HG03045 (cell line): Measurements from ENCODE around the gene SIGLECL1.

Experiments
- ATAC-seq: cut with Tn5 transposase; IDR thresholded peaks from one replicate; pipeline ENCODE4 v1.9.1; 2021; ENCODE audit warnings: mild to moderate bottlenecking, moderate library complexity; ENCODE audit not compliant: unreplicated experiment

Gene SIGLECL1

DNA sequence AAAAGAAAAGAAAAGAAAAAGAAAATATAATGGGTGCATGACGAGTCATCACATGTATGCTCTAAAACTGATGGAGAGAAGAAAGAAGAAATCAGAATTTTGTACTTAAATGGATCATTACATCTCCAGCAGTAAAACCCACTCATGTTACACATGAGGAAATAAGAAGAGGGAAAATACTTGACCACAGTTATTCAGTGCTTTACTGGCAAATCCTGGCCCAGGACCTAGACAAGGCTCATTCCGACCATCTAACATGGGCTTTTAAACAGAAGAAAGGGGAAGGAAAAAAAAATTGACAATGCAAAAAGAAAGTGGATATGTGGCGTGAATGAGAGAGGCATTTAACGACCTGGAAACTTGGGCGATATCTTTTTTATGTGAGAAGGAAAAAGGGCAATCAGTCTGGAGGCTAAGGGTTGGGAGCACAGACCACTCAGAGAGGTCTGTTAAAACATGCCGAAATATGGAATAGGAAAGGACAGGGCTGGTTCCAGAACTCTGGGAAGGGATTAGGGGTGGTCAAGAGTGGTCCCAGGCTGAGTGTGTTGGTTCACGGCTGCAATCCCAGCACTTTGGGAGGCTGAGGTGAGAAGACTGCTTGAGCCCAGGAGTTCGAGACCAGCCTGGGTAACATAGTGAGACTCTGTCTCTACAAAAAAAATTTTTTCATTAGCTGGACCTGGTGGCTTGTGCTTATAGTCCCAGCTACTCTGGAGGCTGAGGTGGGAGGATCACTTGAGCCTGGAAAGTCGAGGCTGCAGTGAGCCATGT is 1.6 kb downstream of the SIGLECL1 start:
- ATAC-seq: no peak

DNA sequence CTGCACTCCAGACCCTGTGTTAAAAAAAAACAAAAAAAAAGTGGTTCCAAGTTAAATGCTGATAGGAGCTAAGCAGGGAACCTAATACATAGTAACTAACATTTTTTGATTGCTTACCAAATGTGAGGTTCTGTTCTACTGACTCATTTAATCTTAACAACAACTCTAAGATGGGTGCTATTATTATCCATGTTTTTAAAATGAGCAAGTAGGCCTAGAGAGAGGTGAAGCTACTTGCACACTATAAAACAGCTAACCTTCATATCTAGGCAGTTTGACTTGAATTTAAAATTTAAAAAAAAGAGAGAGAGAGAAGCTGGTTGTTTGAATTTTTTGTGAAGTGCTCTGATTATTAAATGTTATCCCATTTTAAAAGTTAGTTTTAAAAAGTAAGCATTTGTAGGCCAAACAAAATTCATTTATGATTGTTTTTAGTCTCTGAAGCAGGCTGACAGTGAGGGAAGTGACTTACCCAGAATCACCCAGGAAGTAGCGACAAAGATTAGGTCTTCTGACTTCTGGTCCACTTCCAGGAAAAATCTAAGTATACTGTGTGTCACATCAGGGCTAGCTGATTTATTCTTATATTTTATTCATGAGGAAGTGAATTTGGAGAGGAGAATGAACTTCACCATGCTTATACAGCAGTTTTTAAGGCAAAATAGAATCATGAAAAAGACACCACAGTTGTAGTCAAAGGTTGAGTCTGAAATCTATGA is 2.4 kb downstream of the SIGLECL1 start:
- ATAC-seq: no peak

DNA sequence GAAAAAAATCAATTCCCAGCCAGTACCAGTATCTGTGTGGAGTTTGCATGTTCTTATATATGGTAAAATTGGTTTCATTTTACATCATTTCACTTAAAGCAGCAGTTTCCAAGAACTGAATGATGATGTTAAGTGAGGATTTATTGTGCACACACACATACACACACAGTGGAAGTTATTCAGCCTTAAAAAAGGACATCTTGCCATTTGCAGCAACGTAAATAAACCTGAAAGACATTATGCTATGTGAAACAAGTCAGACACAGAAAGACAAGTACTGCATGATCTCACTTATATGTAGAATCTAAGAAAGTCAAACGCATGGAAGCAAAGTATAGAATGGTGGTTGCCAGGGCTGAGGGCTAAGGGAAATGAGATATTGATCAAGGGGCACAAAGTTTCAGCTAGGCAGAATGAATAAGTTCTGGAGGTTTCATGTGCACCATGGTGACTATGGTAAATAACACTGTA is 5.3 kb downstream of the SIGLECL1 start:
- no peak for ATAC-seq

DNA sequence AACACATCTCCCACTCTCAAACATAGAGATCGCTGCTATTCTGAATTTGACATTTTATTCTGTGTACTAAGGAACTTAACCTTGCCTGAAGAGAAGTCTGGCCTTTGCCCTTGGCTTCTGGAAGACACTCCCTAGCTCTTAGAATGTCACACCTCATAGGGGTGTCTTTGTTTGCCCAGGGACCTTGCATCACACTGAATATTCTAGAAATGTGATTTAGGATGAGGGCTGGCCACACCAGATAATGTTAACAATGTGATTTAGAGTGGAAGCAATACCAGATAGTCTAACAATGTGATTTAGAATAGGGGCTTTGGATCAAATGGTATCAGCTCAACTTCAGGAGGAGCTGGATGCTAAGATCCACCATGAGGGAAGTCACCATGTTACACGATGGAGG is 6.6 kb downstream of the SIGLECL1 start:
- ATAC-seq: no peak

DNA sequence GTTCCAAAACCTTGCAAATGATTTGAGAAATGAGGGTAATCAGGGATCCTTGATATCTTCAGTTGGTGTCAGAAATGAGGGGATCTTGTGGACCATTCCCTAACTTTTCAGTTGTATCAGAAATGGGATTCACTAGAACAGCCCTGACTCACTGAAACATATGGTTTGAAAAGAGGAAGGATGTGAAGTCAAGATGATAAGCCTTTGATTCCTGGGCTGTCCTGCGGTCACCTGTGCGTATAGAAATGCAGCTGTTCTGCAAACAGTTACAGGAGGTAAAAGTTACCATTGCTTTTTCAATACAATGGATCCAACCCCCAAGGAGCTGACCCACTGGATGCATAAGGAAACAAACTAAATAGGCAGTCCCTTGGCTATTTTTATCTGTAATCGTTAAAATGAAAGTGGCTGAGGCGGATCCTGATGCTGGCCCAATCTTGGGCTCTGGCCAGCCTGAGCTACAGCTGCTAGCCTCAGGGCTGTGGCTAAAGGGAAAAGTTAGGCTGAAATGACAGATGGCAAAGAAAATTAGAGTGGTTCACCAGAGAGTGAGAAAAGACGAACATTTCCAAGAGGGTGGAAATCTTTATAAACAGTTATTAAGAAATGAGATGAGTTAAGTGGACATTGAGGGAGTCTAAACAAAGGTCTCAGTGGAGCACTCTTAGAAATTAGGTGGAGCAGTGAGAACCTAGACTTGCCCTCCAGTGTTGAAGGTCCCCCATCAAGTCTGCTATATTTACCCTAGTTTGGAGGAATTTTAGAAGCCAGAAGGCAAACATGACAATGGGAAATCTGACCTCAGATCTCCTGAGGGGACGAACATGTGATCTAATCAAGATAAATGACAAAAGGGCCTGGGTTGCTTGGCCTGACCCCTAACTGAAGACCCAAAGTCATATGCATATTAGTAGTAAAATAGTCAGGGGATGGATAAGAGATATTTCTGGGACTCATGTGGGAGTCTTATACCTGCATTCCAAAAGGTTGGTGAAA is 7.6 kb downstream of the SIGLECL1 start:
- ATAC-seq: no peak

DNA sequence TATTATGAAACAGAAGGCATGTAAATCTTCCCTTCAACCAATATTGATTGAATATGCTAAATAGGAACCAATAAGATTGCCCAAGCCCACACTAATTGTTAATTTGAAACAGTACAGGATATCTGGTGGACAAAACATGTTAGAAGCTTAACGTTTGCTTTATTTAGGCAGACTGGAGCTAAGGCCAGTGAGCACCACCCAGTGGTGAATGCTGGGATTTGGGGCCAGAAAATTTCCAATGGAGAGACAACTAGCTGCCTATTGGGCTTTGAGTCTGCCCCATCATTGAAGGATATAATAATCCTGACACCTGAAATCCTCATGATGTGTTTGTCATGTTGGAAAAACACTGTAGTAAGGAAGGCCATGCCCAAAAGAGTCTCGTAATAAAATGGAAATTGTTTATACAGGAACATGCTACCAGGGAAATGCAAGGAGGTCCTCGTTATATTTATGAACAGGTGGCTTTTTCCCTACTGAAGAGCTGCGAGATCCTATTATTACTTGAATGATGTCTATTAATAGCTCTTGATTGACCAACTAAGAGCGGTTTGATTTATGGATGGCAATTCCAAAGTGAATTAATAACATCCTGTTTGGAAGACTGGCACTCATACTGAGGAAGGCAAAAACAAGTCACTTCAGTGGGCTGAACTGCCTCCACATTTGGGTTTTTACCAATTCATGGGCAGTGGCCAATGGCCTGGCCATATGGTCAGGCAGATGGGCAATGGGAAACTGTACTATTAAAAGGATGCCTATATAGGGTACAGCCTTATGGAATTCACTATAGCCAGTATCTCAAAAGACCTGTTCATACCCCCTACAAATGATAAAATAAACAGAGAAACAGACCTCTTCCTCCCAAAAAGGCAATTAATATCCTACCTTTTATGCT is 8.7 kb downstream of the SIGLECL1 start:
- ATAC-seq: no peak

DNA sequence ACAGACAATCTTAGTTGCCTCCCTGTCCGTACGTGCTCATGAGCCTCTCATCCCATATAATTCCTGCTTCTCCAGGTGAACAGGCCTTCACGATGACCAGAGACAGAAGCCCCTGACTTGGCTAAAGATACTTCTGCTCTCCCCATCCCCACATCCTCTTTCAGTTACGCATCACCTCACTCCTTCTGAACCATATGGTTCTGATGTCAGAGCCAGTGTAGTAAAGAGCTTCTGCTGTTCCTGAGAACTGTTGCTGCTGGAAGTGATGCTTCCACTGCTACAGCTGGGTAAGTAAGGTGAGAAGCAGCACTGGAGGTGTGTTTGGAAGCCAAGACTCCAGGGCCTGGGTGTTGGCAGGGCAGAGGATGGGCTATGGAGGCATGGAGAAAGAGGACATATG is 12.9 kb downstream of the SIGLECL1 start:
- ATAC-seq: no peak

DNA sequence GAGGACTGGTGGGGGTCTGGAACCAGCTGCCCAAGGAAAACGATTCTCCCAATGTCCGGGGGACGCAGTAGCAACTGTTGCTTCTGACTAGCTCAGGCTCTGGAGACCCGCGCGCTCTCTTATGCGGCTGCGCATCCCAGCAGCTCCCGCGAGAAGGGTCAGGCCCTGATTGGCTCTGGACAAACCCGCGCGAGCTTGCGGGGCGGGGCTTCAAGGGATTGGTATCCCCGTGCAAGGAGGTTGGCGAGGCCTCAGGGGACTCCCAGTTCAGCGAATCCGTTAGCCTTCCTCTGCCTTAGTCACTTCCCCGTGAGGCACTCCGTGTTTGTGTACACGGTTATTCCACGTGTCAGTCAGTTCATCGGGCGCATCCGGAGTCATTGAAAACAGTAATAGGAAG is 20.2 kb downstream of the SIGLECL1 start:
- no peak for ATAC-seq

DNA sequence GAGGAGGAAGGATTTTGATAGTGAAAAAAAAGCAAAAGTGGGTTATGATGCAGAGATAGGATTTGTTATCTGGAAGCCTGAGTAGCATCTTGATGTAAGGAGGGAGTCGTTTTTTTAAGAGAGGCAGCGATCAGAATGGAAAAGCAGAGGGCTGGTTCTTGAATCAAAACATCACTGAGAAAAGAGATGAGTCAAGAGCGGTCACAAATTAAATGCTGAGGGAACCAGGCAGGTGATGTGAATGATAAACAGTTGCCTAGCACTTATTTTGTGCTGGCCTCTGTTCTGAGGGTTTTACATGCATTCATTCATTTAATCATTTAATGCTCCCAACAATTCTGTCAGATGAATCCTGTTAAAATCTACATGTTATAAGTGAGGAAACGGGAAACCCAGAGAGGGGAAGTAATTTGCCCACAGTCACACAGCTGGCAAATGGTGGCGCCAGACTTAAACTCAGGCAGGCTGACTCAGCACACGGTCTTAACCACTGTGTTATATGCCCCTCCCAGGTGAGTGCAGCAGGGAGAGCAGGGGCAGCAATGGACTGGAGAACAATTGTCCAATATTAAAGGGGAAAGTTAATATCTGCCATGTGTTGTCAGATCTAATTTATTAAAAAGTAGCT is 21.4 kb downstream of the SIGLECL1 start:
- ATAC-seq: no peak

DNA sequence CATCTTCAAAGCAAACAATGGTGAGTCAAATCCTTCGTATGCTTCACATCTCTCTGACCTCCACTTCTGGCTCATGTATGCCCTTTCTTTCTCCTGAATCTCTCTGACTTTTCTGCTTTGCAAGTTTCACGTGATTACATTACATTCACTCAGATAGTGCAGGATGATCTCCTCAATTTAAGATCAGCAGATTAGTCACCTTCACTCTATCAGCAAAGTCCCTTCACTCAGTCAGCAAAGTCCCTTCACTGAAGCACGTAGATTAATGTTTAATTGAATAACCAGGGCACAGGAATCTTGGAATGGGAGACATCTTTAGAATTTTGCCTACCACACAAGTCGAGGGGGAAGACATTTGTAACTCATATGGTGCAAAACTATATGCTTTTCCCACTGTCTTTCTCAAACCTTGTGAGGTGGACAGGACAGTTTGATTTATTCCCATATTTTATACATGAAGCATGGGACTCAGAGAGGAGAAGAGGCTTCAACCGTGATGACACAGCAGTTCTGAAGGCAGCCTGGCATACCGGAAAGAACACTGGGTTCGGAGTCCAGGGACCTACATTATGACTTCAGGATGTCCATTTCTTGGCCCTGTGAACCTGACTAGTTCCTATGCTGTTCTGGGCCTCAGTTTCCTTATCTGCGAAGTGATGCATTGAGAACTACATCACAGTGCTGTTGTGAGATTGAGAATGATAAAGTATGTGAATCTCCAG is 23.3 kb downstream of the SIGLECL1 start:
- ATAC-seq: no peak

DNA sequence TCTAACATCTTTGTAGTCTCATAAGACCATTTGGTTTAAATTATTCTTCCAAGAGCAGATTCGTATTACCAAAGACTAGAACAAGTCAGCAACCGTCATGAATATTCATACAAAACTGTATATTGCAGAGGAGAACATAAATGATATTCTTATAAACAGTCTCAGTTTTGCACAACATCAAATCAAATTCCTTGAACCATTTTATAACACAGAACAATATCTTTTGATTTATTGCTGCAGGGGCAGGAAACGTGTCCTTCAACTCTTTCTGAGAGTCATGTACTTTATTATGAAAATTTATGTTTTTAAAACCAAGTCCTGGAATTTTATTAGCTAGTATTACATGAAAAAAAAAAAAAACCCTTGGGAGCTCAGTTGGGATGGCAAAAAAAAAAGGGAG is 26.2 kb downstream of the SIGLECL1 start:
- ATAC-seq: no peak

DNA sequence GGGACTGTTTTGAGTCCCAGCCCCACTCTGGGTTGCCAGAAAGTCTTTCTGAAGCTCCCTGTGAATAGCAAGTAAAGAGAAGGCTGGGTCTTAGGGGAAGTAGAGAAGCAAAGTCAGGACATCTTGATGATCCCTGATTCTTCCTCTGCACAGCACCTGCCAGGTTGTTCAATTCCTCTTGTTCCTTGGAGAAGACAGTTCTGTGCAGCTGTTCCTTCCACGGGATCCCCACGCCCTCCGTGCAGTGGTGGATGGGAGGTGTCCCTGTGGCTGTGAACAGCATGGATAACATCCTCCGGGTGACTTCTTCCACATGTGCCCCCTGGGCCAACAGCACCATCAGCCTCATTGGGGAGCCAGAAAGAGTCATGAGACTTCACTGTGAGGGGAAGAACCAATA is 31.5 kb downstream of the SIGLECL1 start:
- no peak for ATAC-seq

DNA sequence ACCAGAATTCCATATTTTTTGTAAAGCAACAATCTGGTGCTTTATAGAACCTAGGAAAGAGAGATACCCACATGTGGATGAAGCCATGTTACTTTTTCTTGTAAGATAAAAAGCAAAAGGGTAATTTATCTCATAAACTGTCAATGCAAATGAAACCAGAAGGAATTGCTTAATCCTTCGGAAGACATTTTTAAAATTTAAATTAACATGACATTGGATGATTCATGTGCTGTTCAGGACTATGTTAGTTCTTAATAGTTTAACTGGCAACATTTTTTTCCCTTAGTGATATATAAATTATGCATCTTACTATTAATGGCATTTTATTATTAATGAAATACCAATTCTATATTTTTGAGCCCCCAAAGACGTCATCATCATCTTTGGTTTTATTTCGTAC is 34.8 kb downstream of the SIGLECL1 start:
- no peak for ATAC-seq

DNA sequence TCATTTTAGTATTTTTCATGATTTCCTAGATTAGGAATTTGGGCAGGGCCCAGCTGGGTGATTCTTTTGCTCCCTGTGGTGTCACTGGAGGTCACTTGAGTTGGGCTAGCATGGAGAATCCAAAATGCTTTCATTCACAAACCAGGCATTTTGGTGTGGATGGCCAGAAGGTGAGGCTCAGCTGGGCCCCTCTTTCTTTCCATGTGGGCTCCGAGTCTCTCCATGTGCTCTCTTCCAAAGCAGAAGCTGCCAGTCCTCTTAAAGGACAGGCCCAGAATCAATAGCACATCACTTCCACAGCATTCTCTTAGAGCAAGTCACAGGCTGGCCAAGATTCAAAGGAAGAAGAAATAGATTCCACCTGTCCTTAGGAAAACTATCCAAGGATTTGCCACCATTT is 38.8 kb downstream of the SIGLECL1 start:
- ATAC-seq: no peak

DNA sequence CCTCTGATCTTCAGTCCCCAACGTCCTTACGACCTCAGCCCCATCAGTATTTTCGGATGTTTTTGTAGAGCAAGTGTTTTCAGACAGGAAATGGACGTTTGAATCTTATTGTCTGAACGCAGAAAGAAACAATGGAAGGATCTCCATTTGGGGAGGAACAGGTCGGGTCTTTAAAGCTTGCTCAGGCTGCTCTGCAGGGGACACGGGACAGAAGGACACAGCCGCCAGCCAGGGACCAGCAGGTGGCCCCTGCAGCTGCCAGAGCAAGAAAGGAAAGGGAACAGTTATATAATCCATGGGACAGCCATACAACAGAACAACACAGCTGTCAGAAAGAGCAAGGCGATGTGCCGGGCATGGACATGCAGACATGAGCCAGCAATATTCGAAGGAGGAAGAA is 42.1 kb downstream of the SIGLECL1 start:
- ATAC-seq: no peak

DNA sequence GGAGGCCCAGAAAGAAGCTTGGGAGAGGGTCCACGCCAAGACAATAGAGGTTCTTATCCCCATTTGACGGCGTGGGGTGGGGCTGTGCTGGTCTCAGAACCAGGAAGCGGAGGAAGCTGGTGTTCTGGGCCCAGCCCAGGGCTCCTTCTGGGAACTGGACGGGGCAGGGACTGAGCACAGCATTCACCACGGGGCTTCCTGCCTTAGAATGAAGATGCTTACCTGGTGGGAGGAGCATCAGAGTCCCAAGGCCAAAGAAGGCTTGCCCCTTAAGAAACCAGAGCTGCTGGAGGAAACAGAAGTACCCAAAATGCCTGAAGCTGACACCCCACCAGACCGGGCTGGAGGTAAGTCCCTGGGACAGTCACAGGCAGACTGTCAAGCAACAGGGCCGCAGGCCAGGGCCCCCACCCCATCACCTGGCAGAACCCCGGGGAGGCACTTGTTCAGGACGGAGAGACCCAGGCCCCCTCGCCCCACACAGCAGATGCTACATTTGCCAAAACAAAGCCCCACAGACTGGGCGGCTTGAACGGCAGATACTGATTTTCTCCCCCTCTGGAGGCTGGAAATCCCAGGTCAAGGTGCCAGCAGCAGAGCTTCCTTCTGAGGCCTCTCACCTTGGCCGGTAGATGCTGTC is 42.8 kb downstream of the SIGLECL1 start:
- ATAC-seq: no peak

DNA sequence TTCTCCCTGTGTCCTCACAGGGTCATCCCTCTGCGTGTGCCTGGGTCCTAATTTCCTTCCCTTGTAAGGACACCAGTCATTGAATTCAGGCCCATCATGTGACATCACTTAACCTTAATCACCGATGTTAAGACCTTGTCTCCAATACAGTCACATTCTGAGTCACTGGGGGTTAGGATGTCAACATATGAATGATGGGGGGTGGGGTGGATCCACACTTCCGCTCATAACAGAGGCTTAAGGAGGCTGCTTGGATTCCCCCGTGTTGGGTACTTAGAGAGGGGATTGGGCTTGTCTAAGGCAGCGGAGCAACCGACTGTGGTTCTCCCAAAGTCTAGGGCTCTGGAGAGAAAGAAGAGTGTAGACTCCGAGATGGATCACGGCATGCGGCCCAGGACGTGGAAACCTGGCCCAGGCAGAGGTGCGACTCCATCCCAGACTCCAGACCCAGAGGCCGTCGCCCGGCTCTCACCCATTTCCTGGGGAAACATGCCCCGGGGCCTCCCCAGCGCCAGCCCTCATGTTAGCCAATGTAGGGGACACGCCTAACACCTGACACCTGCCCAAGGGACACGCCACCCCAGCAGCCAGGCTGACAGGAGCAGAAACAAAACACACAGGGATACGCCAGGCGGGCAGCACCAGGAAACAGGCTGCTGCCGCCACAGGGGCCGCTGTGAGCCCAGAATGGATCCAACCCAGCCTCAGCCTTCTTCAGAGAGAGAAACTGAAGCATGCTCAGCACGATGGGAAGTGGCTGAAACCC is 43.5 kb downstream of the SIGLECL1 start:
- no peak for ATAC-seq

DNA sequence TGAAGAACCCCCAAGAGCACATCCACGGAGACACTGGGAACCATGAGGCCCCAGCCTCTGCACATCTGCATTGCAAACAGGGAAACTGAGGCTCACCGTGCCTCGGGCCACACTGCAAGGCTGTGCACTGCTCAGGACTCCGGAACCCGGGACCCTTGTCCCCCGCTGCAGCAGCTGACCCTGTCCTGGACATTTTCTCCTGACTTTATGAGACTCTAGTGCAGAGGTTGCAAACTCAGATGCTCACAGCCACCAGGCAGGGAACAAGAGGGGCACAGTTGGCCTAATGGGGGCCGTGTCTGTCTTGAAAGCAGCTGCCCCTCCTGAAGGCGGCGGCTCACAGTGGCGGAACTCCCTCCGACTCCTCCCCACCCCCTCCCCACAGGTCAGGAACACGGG is 44.1 kb downstream of the SIGLECL1 start:
- no peak for ATAC-seq
